H1 (cell line): Measurements from ENCODE around the gene PPP1CC. TPM values are rescaled to one million over a fixed set of nuclear protein-coding genes. Genes with fewer than 3 reads are reported as not detected.

ENCODE experiments used
- CTCF ChIA-PET: fragments of 300-600 bp; sonication (Branson Sonifier 250); formaldehyde crosslinking; loops from one replicate; lab custom pipeline; 2021; ENCODE audit not compliant: partially characterized antibody; lab: Charles Lee
- POLR2A ChIA-PET: fragments of 300-600 bp; sonication (Branson Sonifier 250); formaldehyde crosslinking; loops from one replicate; lab custom pipeline; 2021; ENCODE audit warnings: inconsistent platforms; ENCODE audit not compliant: partially characterized antibody; lab: Charles Lee
- DNase-seq, 2 experiments: peaks; one replicate each; pipeline versions ENCODE4 v3.0.0 to v3.0.0-alpha.2; 2010 to 2022; ENCODE audit warnings: low spot score in 2 of 2, low read depth in 1 of 2, mixed read lengths in 1 of 2
- FAIRE-seq: peaks from 2 replicates; lab custom pipeline; 2011; peaks lifted over from hg19 to GRCh38; lab: Jason Lieb, UNC
- H2AFZ ChIP-seq: 2 replicates; pipeline ENCODE4 v1.8.1; 2012; ENCODE audit warnings: low read length, inconsistent platforms
- H2AK5ac ChIP-seq: 2 replicates; pipeline ENCODE4 v1.6.1; 2013; ENCODE audit warnings: low read depth, low read length
- H2BK120ac ChIP-seq: replicated peaks from 2 replicates; pipeline ENCODE3; 2013; ENCODE audit warnings: low read depth, low read length, inconsistent platforms
- H2BK12ac ChIP-seq: 2 replicates; pipeline ENCODE4 v1.6.1; 2013; ENCODE audit warnings: low read depth, low read length
- H2BK15ac ChIP-seq: 2 replicates; pipeline ENCODE4 v1.6.1; 2013; ENCODE audit warnings: low read length
- H2BK20ac ChIP-seq: 2 replicates; pipeline ENCODE4 v1.6.1; 2013; ENCODE audit warnings: low read length
- H2BK5ac ChIP-seq: 2 replicates; pipeline ENCODE4 v1.6.1; 2013; ENCODE audit warnings: low read depth, low read length
- H3K14ac ChIP-seq: 2 replicates; pipeline ENCODE4 v1.6.1; 2013; ENCODE audit warnings: inconsistent platforms; ENCODE audit not compliant: insufficient read length
- H3K18ac ChIP-seq: 2 replicates; pipeline ENCODE4 v1.6.1; 2013; ENCODE audit warnings: low read length; ENCODE audit errors: extremely low read depth
- H3K23ac ChIP-seq: 2 replicates; pipeline ENCODE4 v1.6.1; 2013; ENCODE audit warnings: inconsistent platforms; ENCODE audit not compliant: insufficient read length
- H3K23me2 ChIP-seq: 2 replicates; pipeline ENCODE4 v1.6.1; 2013; ENCODE audit warnings: low read depth, low read length
- H3K27ac ChIP-seq: 2 replicates; pipeline ENCODE4 v1.6.1; 2011; ENCODE audit warnings: low read depth, low read length, inconsistent platforms
- H3K27me3 ChIP-seq, 4 experiments: replicated peaks in 1 of 4; 1 replicate in 1 of 4; 2 replicates in 3 of 4; pipeline versions ENCODE4 v1.6.1 to v1.8.1; 2011 to 2013; ENCODE audit warnings: low read length in 3 of 4, mild to moderate bottlenecking in 3 of 4, inconsistent platforms in 2 of 4, mixed read lengths in 2 of 4, moderate library complexity in 1 of 4; ENCODE audit not compliant: control insufficient read depth in 3 of 4, insufficient read depth in 3 of 4; ENCODE audit errors: extremely low read depth in 1 of 4
- H3K36me3 ChIP-seq, 4 experiments: 2 replicates each; pipeline versions ENCODE4 v1.6.1 to v1.8.1; 2011 to 2013; ENCODE audit warnings: mild to moderate bottlenecking in 4 of 4, low read length in 3 of 4, moderate library complexity in 2 of 4, control low read depth in 1 of 4, inconsistent platforms in 1 of 4; ENCODE audit not compliant: insufficient read depth in 4 of 4, control insufficient read depth in 2 of 4
- H3K4ac ChIP-seq: replicated peaks from 2 replicates; pipeline ENCODE3; 2013; ENCODE audit warnings: low read length, low read depth, mixed read lengths, inconsistent platforms; ENCODE audit not compliant: insufficient read length
- H3K4me1 ChIP-seq, 4 experiments: replicated peaks in 1 of 4; 1 replicate in 1 of 4; 2 replicates in 3 of 4; pipeline versions ENCODE4 v1.6.1 to v1.8.1; 2011 to 2013; ENCODE audit warnings: low read length in 3 of 4, inconsistent platforms in 2 of 4, mixed read lengths in 1 of 4; ENCODE audit not compliant: insufficient read depth in 4 of 4, control insufficient read depth in 3 of 4
- H3K4me2 ChIP-seq, 2 experiments: 2 replicates each; pipeline versions ENCODE4 v1.6.1 to v1.8.1; 2011 to 2013; ENCODE audit warnings: low read depth in 2 of 2, low read length in 2 of 2, control low read depth in 1 of 2, inconsistent platforms in 1 of 2, mild to moderate bottlenecking in 1 of 2; ENCODE audit not compliant: insufficient read depth in 1 of 2
- H3K4me3 ChIP-seq, 4 experiments: fragments of 200-600, 300-600 bp in 1 of 4; sonication (generic), shearing (Covaris generic), sonication (Bioruptor Twin) in 1 of 4; 2 replicates each; pipeline versions ENCODE4 v1.5.1 to v1.8.1; 2011 to 2016; ENCODE audit warnings: low read length in 4 of 4, low read depth in 3 of 4, control low read depth in 2 of 4, inconsistent platforms in 2 of 4, mild to moderate bottlenecking in 2 of 4, mixed read lengths in 1 of 4, moderate library complexity in 1 of 4; ENCODE audit not compliant: insufficient read depth in 2 of 4; ENCODE audit errors: extremely low read depth in 1 of 4
- H3K56ac ChIP-seq: replicated peaks from 2 replicates; pipeline ENCODE3; 2013; ENCODE audit warnings: low read depth, mild to moderate bottlenecking, mixed read lengths, low read length, inconsistent platforms; ENCODE audit not compliant: insufficient read length
- H3K79me1 ChIP-seq: 2 replicates; pipeline ENCODE4 v1.6.1; 2013; ENCODE audit warnings: low read depth, low read length, control low read depth
- H3K79me2 ChIP-seq, 2 experiments: 2 replicates each; pipeline versions ENCODE4 v1.6.1 to v1.8.1; 2012 to 2013; ENCODE audit warnings: low read length in 2 of 2, mild to moderate bottlenecking in 2 of 2, inconsistent platforms in 1 of 2; ENCODE audit not compliant: insufficient read depth in 2 of 2, control insufficient read depth in 1 of 2
- H3K9ac ChIP-seq, 4 experiments: replicated peaks in 1 of 4; 1 replicate in 1 of 4; 2 replicates in 3 of 4; pipeline versions ENCODE4 v1.6.1 to v1.8.1; 2011 to 2013; ENCODE audit warnings: low read depth in 3 of 4, low read length in 3 of 4, control low read depth in 2 of 4, mild to moderate bottlenecking in 2 of 4, moderate library complexity in 2 of 4, inconsistent platforms in 1 of 4; ENCODE audit errors: extremely low read depth in 1 of 4
- H3K9me3 ChIP-seq, 2 experiments: 2 replicates each; pipeline versions ENCODE4 v1.6.1 to v1.8.1; 2012 to 2013; ENCODE audit warnings: mild to moderate bottlenecking in 2 of 2, moderate library complexity in 2 of 2, control low read depth in 1 of 2, inconsistent platforms in 1 of 2, low read depth in 1 of 2, low read length in 1 of 2, mixed read lengths in 1 of 2; ENCODE audit not compliant: insufficient read depth in 2 of 2
- H4K20me1 ChIP-seq, 2 experiments: replicated peaks in 1 of 2; 2 replicates each; pipeline versions ENCODE3 to v1.8.1; 2011 to 2013; ENCODE audit warnings: inconsistent platforms in 2 of 2, low read length in 2 of 2, mild to moderate bottlenecking in 1 of 2; ENCODE audit not compliant: insufficient read depth in 2 of 2, control insufficient read depth in 1 of 2
- H4K5ac ChIP-seq: 2 replicates; pipeline ENCODE4 v1.6.1; 2013; ENCODE audit warnings: low read length, low read depth, mixed read lengths, inconsistent platforms; ENCODE audit not compliant: insufficient read length
- H4K8ac ChIP-seq: 2 replicates; pipeline ENCODE4 v1.8.0; 2013; ENCODE audit warnings: mild to moderate bottlenecking, moderate library complexity, low read length, inconsistent platforms; ENCODE audit not compliant: insufficient read depth; ENCODE audit errors: extremely low read depth
- H4K91ac ChIP-seq: replicated peaks from 2 replicates; pipeline ENCODE3; 2013; ENCODE audit warnings: low read length, mixed read lengths, inconsistent platforms; ENCODE audit not compliant: insufficient read length
- BCL11A ChIP-seq, 2 experiments: IDR thresholded peaks; one replicate each; pipeline ENCODE4 v1.6.1; 2011; ENCODE audit warnings: low read depth in 2 of 2, low read length in 2 of 2, mild to moderate bottlenecking in 2 of 2
- BRCA1 ChIP-seq: IDR thresholded peaks from 2 replicates; pipeline ENCODE4 v1.6.1; 2012; ENCODE audit warnings: low read depth, low read length, improper control_type of control experiment
- CBX8 ChIP-seq: fragments of 300-800, 300-1000 bp; sonication (generic); IDR thresholded peaks from 2 replicates; pipeline ENCODE4 v1.7.1; 2016; ENCODE audit warnings: low read depth, low read length, borderline replicate concordance
- CHD1 ChIP-seq: IDR thresholded peaks from 2 replicates; pipeline ENCODE4 v1.6.1; 2012; ENCODE audit warnings: low read depth, low read length, improper control_type of control experiment
- CREB1 ChIP-seq: IDR thresholded peaks from 2 replicates; pipeline ENCODE4 v1.6.1; 2012; ENCODE audit warnings: inconsistent platforms
- CTBP2 ChIP-seq: IDR thresholded peaks from 2 replicates; pipeline ENCODE4 v1.7.0; 2011; ENCODE audit warnings: borderline replicate concordance, mild to moderate bottlenecking, moderate library complexity, mixed read lengths, low read length; ENCODE audit not compliant: insufficient read depth, insufficient read length
- FOSL1 ChIP-seq: IDR thresholded peaks from 2 replicates; pipeline ENCODE4 v1.6.1; 2011; ENCODE audit warnings: mild to moderate bottlenecking, low read depth, low read length, moderate library complexity; ENCODE audit not compliant: insufficient read depth
- HDAC6 ChIP-seq: IDR thresholded peaks from one replicate; pipeline ENCODE4 v1.7.1; 2012; ENCODE audit warnings: low read depth, mild to moderate bottlenecking, inconsistent platforms, low read length, moderate library complexity
- POLR2A ChIP-seq, 2 experiments: IDR thresholded peaks; 1 replicate in 1 of 2; 2 replicates in 1 of 2; pipeline ENCODE4 v1.6.1; 2011; ENCODE audit warnings: low read depth in 2 of 2, low read length in 2 of 2, mild to moderate bottlenecking in 2 of 2; ENCODE audit errors: control extremely low read depth in 1 of 2
- RBBP5 ChIP-seq: IDR thresholded peaks from 2 replicates; pipeline ENCODE4 v1.7.1; 2012; ENCODE audit warnings: low read depth, mild to moderate bottlenecking, inconsistent platforms, low read length, moderate library complexity, borderline replicate concordance
- RXRA ChIP-seq: IDR thresholded peaks from 2 replicates; pipeline ENCODE4 v1.6.1; 2011; ENCODE audit warnings: low read depth, mild to moderate bottlenecking, low read length, moderate library complexity; ENCODE audit not compliant: insufficient read depth
- SAP30 ChIP-seq: fragments of 300-600 bp; sonication (generic); IDR thresholded peaks from 2 replicates; pipeline ENCODE4 v1.7.1; 2012; ENCODE audit warnings: low read length, moderate library complexity, mild to moderate bottlenecking, inconsistent platforms; ENCODE audit not compliant: insufficient read depth, insufficient replicate concordance
- SP2 ChIP-seq: IDR thresholded peaks from 2 replicates; pipeline ENCODE4 v1.6.1; 2012; ENCODE audit warnings: mild to moderate bottlenecking, low read length, inconsistent platforms
- SP4 ChIP-seq: IDR thresholded peaks from 2 replicates; pipeline ENCODE4 v1.6.1; 2012; ENCODE audit warnings: low read length, inconsistent platforms
- TBP ChIP-seq: IDR thresholded peaks from 2 replicates; pipeline ENCODE4 v1.6.1; 2011; ENCODE audit warnings: low read depth, low read length, improper control_type of control experiment
- YY1 ChIP-seq: IDR thresholded peaks from 2 replicates; pipeline ENCODE4 v1.6.1; 2011; ENCODE audit warnings: low read depth, mild to moderate bottlenecking, low read length
- ZNF274 ChIP-seq: IDR thresholded peaks from 2 replicates; pipeline ENCODE4 v1.7.0; 2012; ENCODE audit warnings: low read length, borderline replicate concordance; ENCODE audit errors: extremely low read depth
- WGBS, 2 experiments: shearing (Covaris generic) in 1 of 2; methylation state at CpG; one replicate each; pipeline versions ENCODE4 v1.1.6 to v1.1.7; 2013 to 2015; ENCODE audit warnings: low lambda C conversion rate in 2 of 2, mixed read lengths in 2 of 2, inconsistent platforms in 1 of 2, low coverage in 1 of 2, missing lambda C conversion rate in 1 of 2; ENCODE audit not compliant: insufficient replicate concordance in 2 of 2, insufficient coverage in 1 of 2, insufficient read length in 1 of 2; ENCODE audit errors: extremely low coverage in 1 of 2, missing lambda C conversion rate in 1 of 2; 5-methylcytosine and 5-hydroxymethylcytosine counted together
- polyA plus RNA-seq, 7 experiments: library from polyadenylated mRNA; depleted of rRNA in 3 of 7; stranded (reverse) in 5 of 7; unstranded in 2 of 7; fragments of >200 nt in 5 of 7; fragments of 200-250 nt in 2 of 7; gene quantifications; 1 replicate in 5 of 7; 2 replicates in 1 of 7; 4 replicates in 1 of 7; pipeline versions ENCODE4 v1.2.1 to v1.2.3, GENCODE V29; 2011 to 2013; ENCODE audit warnings: missing spikeins in 2 of 7, mixed read lengths in 2 of 7
- total RNA-seq: library from RNA; stranded (reverse); fragmentation: NEBNext Ultra II Directional; extraction: Animal tissue kit (Norgen Biotek cat#: 25700); gene quantifications from 2 replicates; pipeline ENCODE4 v1.2.1, GENCODE V29; 2021

PPP1CC gene
- total and polyA plus RNA-seq, 2 of the 8 experiments (the other 6 are each of a cell fraction or from before 2014, with no cell fraction given): 193 to 350 TPM

- no peaks in the 10 kb centered on the region for H3K9me3 ChIP-seq
- H3K23me2 ChIP-seq: no peaks in the 10 kb centered on the region
- FAIRE-seq (no peak), DNase-seq (no peak)
- no peak overlapping the region for H3K4me3 ChIP-seq
- H2BK20ac ChIP-seq: no peak overlapping the region
- H3K27ac ChIP-seq: no peak overlapping the region
- no peak overlapping the region for H3K18ac ChIP-seq
- H3K79me2 ChIP-seq: no peaks in the 10 kb centered on the region
- no peak overlapping the region for H4K91ac ChIP-seq
- H3K27me3 ChIP-seq: no peaks in the 10 kb centered on the region
- no peak overlapping the region for H2AK5ac ChIP-seq
- H3K79me1 ChIP-seq: no peaks in the 10 kb centered on the region
- H2BK15ac ChIP-seq: no peak overlapping the region
- no peak overlapping the region for H3K9ac ChIP-seq
- H3K4me2 ChIP-seq: no peak overlapping the region
- H2AFZ ChIP-seq: no peak overlapping the region
- 95% methylated on average over 7 of the region's 7 CpGs; no CpG with 5 or more reads in 1 of the 2 experiments for WGBS, 2 experiments
- H4K5ac ChIP-seq: no peak overlapping the region
- no peak overlapping the region for H3K56ac ChIP-seq
- H3K4me1 ChIP-seq: no peaks in the 10 kb centered on the region
- no peak overlapping the region for H2BK120ac ChIP-seq
- ChIA-PET POLR2A (no interaction called here), CTCF (no interaction called here)
- H2BK5ac ChIP-seq: no peak overlapping the region
- no peak overlapping the region for H4K8ac ChIP-seq
- no peaks in the 10 kb centered on the region for H3K36me3 ChIP-seq
- H2BK12ac ChIP-seq: no peak overlapping the region
- H3K4ac ChIP-seq: no peak overlapping the region
- no peak overlapping the region for H3K23ac ChIP-seq
- H3K14ac ChIP-seq: no peak overlapping the region
- no peaks in the 10 kb centered on the region for H4K20me1 ChIP-seq
- TF ChIP-seq CHD1 (no peak), YY1 (no peak), TBP (no peak), CBX8 (no peak), CTBP2 (no peak), BCL11A (IDR thresholded peaks at IDR 0.05; ENCODE audit: low read depth in 2 of 2, low read length in 2 of 2) (no peak), RXRA (no peak), SP2 (no peak), POLR2A (IDR thresholded peaks at IDR 0.05; ENCODE audit: control extremely low read depth in 1 of 2, low read depth in 2 of 2, low read length in 2 of 2) (no peak), SP4 (no peak), BRCA1 (no peak), SAP30 (no peak), RBBP5 (no peak), HDAC6 (no peak), CREB1 (no peak), FOSL1 (no peak), ZNF274 (no peak)
Observed at GRCh38 chr12:110763583-110763982, 20.9 kb upstream of the PPP1CC start.
